GM19438 (cell line): ENCODE measurements around the gene COPZ1.

ENCODE experiments used
- ATAC-seq: cut with Tn5 transposase; IDR thresholded peaks from one replicate; pipeline ENCODE4 v1.9.1; 2021; ENCODE audit warnings: low read depth; ENCODE audit not compliant: unreplicated experiment

The COPZ1 gene

GRCh38 chr12:54357506-54358190 is 32.7 kb downstream of the COPZ1 start:
- ATAC-seq, result no peak

DNA sequence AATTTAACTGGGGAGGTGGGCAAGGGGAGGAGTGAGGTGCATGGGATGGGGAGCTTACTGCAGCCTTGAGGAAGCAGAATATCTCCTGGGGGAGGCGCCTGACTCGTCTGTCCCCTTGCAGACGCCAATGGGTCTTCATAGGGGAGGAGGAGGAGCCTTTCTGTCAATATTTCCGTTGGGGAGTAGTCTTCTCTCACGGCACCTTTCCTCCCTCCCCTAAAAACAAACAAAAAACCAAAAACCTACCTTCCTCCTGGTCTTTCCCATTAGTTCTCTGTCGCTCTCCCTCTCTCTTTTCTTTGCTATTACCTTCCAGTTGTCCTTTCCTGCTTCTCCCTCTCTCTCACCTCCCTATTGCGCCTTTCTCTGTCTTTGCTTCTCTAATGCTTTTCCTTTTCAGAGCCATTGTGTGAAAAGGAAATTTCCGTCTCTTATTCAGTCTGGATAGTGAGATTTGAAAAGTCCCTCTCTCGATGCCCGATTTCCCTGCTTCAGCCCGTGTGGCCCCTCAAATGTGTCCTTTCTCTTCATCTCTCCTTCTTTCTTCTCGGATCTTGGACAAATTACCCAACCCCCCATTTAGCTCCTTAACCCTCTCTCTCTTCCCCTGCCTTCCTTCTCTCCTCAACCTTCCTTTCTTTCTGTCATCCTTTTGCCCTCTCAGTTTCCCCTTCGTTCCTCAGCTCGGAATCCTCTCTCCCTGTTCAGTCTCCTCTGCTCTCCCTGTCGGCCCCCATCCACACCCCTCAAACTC is 33.4 kb downstream of the COPZ1 start:
- ATAC-seq, result no peak

DNA sequence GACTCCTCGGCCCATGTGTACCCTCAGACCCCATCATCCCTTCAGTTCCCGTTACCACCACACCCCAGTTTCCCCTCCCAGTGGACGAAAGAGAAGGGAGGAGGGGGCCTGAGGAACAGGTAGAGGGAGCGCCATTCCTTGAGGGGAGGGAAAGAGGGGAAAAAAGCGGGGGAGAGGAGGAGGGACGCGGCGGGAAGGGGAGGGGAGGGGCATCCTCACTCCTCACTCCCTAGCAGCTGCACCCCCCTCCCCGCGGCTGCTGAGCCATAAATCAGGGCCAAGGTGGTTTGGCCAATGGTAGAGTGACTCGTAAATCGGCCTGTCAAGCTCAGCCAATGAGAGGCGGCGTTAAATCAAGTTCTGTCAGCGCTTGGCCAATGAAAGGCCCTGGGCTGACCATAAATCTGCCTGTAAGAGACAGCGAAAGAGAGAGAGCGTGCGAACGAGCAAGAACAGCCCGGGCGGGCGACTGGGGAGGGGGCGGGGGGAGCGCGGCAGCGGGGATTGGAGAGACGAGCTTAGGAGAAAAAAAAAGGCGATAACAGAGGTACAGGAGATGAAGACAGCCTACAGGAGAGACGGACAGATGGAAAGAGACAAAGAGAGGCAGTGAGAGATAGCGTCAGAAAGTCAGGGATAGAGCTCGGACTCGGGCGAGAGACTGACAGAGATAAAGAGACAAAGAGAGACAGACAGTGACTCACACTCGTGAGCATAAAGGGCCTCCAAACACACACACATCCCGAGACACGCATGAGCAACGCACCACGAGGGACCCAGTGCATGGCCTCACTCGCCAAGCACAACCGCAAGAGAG is 34.2 kb downstream of the COPZ1 start:
- peak; percentile 95 for ATAC-seq

DNA sequence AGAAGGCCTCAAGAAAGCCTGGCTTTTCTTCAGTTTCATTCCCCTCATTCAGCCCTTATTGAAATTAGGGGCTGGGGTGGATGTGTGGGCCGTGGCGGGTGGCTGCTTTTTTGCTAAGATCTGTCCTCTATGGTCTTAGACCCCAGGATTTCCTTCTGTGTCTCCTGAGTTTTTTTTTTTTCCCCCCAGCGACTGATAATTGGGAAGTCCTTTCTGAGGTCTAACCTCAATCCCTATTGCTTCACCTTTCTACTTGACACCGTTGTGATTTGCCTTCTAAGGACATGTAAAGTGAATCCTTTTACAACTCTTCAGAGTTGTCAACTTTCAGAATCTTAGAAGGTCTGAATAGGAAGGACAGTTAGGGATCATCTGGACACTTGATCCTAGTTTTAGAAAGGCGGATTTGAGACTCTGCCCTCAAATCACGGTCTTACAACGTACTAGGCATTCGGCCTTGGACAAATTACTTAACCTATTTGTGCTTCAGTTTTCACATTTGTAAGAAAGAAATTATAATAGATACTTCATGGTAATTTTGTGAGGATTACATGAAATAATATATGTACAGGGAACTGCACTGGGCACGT is 34.9 kb downstream of the COPZ1 start:
- ATAC-seq, result no peak

GRCh38 chr12:54360717-54361456 is 36.0 kb downstream of the COPZ1 start:
- no peak for ATAC-seq

DNA sequence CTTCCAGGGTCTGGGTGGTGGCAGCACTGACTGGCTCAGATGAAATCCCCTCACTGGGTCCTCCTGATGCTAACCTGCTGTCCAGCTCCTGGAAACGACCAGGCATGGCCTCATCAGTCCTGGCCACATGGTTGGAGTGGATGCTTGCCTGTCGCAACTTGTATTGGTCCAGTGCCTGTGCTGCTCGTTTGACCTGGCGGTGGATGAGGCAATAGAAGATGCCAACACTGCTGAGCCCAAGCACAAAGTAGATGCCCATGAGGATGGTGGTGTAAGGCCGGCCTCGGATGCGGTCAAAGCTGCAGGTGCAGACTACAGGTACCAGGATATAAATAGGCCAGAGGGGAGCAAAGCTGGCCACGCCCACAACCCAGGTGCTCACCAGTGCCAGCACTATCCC is 38.1 kb downstream of the COPZ1 start:
- no peak for ATAC-seq

- ATAC-seq, result no peak
These were observed 38.7 kb downstream of the COPZ1 start for GRCh38 chr12:54363618-54364017.

GRCh38 chr12:54364413-54364812 is 39.5 kb downstream of the COPZ1 start, which contains the start of gene GPR84:
GPR84 (minus strand) TSS chr12:54364486; CDS start chr12:54363851, 635 bp downstream.
- peak; percentile 52 for ATAC-seq

DNA sequence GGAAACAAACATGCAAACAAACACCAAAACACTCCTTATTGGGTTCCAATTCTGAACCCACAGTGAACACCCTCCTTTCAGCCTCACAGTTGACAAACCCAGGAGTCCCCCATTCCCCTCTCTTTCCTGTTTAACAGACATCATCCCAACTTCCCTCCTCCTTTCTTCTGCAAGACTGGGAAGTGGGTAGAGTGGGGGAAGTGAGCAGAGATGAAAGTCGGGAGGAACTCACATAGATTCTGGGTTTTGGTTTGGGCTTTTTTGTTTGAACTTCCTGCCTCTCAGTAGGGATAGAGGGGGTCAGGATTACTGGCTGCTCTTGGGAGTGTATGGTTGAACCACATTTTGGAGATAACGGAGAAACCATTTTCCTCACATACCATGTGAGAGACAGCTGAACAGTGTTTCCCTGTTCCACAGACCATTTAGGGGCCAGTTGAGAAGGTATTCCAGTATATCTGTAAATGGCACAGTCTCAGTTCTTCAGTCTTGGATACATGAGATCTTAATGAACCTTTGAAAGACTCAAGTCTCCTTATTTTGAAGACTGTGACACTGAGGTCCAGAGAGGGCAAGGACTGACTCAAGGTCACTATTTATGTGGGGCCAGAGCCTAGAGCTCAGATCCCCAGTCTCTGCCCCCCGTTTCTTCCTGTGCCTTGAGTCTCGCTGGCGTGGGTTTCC is 43.2 kb downstream of the COPZ1 start:
- no peak for ATAC-seq

DNA sequence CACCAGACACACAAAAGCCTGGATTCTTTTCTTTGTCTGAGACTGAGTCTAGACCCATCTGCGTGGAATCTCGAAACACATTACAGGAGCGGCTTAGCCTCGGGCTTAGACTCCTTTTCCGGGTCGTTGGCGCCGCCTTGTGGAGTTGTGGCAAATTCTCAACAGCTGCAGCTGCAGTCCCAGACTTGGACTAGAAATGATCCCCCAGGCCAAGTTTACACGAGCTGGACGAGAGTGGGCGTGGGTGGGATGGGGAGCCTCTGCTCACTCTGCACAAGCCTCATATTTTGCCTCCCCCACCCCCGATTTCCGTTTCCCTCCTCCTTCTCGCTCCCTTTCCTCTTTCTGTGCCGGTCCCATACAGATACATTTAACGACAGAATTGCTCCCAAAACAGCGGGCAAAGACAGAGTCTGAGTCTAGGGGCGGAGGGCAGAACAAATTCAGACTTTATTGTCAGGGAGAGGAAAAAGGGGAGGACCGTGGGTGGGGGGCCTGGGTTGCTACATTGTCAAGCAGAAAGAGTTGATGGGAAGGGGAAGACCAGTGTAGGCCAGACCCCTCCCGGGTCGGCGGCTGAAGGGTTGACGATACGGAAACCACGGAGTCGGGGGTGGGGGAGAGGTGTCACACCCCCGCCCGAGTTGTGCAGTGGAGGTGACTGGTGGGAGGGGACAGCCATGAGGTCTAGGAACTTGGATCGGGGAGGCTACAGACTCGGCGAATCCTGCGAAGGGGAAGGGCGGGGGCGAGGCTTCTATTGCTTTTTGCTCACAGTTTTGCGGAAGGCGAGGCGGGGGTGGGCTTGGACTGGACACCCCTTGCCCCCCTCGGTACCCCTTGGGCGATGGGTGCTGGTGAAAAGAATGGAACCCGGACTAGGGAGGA is 44.0 kb downstream of the COPZ1 start:
- ATAC-seq, result peak; percentile 54

- ATAC-seq, result no peak
These were observed 44.7 kb downstream of the COPZ1 start for GRCh38 chr12:54369597-54370131.

DNA sequence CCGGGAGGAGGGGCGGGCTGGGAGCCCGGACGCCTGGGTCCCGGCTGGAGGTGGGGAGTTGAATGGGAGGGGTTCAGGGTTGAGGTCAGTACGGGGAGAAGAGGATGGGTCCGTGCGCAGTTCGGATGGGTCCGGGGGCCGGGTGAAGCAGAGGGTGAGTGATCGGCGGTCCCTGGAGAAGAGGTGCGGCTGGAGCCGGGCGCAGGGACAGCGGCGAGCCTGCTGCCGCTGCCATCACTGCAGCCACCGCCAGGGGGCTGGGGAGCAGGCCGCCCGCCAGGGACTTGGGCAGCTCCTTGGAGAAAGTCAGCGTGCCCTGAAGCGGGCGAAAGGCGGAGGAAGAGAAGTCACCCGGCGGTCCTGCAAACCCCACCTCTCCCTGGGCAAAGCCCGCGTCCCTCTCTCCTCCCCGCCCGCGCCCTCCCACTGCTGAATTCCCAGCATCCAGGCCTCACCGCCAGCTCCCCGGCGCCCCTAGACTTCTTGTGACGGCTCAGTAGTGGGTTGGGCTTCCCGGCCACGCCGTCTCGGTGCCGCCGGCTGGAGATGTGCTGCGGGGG is 45.3 kb downstream of the COPZ1 start:
- ATAC-seq, result peak; percentile 55

GRCh38 chr12:54371328-54372112 is 46.6 kb downstream of the COPZ1 start:
- ATAC-seq, result no peak

- ATAC-seq, result no peak
These were observed 47.3 kb downstream of the COPZ1 start for GRCh38 chr12:54372113-54372806.

GRCh38 chr12:54373649-54374561 is 49.0 kb downstream of the COPZ1 start:
- no peak for ATAC-seq
